Fibroblast of lung (primary cell): Measurements from ENCODE around the gene TMEM233.

Experiments used
- CTCF ChIP-seq, 2 donors: IDR thresholded peaks in 1 of 2; conservative IDR thresholded peaks in 1 of 2; 1 replicate in 1 of 2; 2 replicates in 1 of 2; pipeline ENCODE4 v1.5.1; 2011 to 2012; ENCODE audit warnings: low read length in 2 of 2, control low read depth in 1 of 2, inconsistent platforms in 1 of 2, low read depth in 1 of 2, mild to moderate bottlenecking in 1 of 2
- EZH2 ChIP-seq: IDR thresholded peaks from 2 replicates; pipeline ENCODE4 v1.5.1; 2012; ENCODE audit warnings: low read length, control low read depth, mild to moderate bottlenecking; ENCODE audit errors: missing control alignments

GRCh38 chr12:119666226-119666795, 72.7 kb downstream of the TMEM233 start:
- TF ChIP-seq CTCF (conservative IDR thresholded peaks at IDR 0.05 in 1 of 2, IDR thresholded peaks at IDR 0.05 in 1 of 2; ENCODE audit: low read depth in 1 of 2, low read length in 2 of 2) = no peak
- no peak for TF ChIP-seq EZH2
